ENCODE results near the gene AKAP3.

GRCh38 chr12:4566474-4566873 lies 82.4 kb downstream of the AKAP3 start:
- TF ChIP-seq CTCF (tag by site-specific recombination; IDR thresholded peaks at IDR 0.05) (no peak), ZNF692 (tag by site-specific recombination; IDR thresholded peaks at IDR 0.05) (no peak), KLF10 (tag by site-specific recombination; IDR thresholded peaks at IDR 0.05) (no peak), ZNF585B (tag by site-specific recombination; IDR thresholded peaks at IDR 0.05) (no peak), ZNF555 (tag by site-specific recombination; conservative IDR thresholded peaks at IDR 0.05) (no peak), ZNF274 (IDR thresholded peaks at IDR 0.05; ENCODE audit: low read length) (no peak), ZNF274 (tag by site-specific recombination; IDR thresholded peaks at IDR 0.05; ENCODE audit: borderline replicate concordance) (no peak), SETDB1 (IDR thresholded peaks at IDR 0.05; ENCODE audit: insufficient read length, low read length) (no peak), ZNF660 (tag by site-specific recombination; IDR thresholded peaks at IDR 0.05) (no peak), ZNF223 (tag by site-specific recombination; IDR thresholded peaks at IDR 0.05) (no peak)
